Activated naive CD4-positive, alpha-beta T cell treated with anti-CD3 and anti-CD28 coated beads for 36 hours (primary cell): Measurements from ENCODE around the gene MYO5B. TPM values are rescaled to one million over a fixed set of nuclear protein-coding genes. Genes with fewer than 3 reads are reported as not detected.
A peak's percentile ranks its signal among the peaks of the same experiment; 100 is the strongest.

Experiments
- CTCF ChIA-PET: fragments of 350-600 bp; sonication (Branson Sonifier 250); formaldehyde crosslinking; loops from one replicate; lab custom pipeline; 2021; ENCODE audit warnings: antibody characterized with exemption; lab: Charles Lee
- DNase-seq: peaks from one replicate; pipeline ENCODE4 v3.0.0-alpha.2; 2020
- H3K27ac Mint-ChIP-seq: one replicate; pipeline ENCODE4 v1.8.0; 2021; ENCODE audit warnings: mild to moderate bottlenecking, mixed read lengths
- H3K27me3 Mint-ChIP-seq: one replicate; pipeline ENCODE4 v1.8.0; 2021; ENCODE audit warnings: low read depth, mixed read lengths
- H3K36me3 Mint-ChIP-seq: one replicate; pipeline ENCODE4 v1.8.0; 2021; ENCODE audit warnings: low read depth, mixed read lengths
- H3K4me1 Mint-ChIP-seq: one replicate; pipeline ENCODE4 v1.8.0; 2021; ENCODE audit warnings: low read depth, mixed read lengths
- H3K4me3 Mint-ChIP-seq: one replicate; pipeline ENCODE4 v1.8.0; 2021; ENCODE audit warnings: mild to moderate bottlenecking, moderate library complexity, mixed read lengths
- H3K9me3 Mint-ChIP-seq: one replicate; pipeline ENCODE4 v1.8.0; 2021; ENCODE audit warnings: mixed read lengths
- intact Hi-C: fragments of 100-400 bp; cut with micrococcal nuclease; formaldehyde crosslinking; loops from one replicate; pipeline ENCODE4 v1.15.1; 2023
- total RNA-seq, 2 experiments: library from RNA; stranded (reverse); gene quantifications; one replicate each; pipeline ENCODE4 v1.2.3, GENCODE V29; 2021

Gene MYO5B
- total RNA-seq, 2 experiments from 2014 or later, result 0.02 to 0.12 TPM

DNA sequence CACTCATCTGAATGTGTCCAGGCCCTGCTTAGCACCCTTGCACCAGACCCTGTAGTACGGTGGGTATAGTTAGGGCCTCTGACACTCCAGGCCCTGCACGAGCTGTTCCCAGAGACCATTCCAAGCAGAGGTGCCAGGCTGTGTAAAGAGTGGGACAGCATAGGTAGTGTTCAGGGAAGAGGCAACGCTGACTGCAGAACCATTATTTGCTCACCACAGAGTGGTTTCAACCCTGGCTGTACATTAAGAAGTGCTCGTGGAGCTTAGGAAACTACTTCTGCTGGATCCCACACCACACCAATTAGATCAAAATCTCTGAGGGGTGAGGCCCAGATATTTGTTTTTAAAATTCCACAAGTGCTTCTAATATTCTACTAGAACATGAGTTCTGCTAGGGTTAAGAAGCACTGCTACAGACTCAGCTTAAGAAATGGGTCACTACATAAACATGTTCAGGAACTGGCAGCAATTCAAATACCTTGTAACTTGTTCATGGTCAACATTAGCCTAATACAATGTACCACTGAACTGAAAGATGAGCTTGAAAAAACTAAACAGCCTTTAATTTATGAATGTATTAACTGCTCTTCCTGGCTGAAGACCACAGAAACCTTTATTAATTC lies 183.0 kb downstream of the MYO5B start:
- CTCF ChIA-PET, result interaction anchor here (0.6 to 1.3 kb wide), 6 partner anchors 9 to 1240 kb away, joined by 3 to 7 read pairs (median 4); no protein-coding TSS in a partner anchor
- Mint-ChIP-seq H3K27ac (no peak overlapping the region), H3K36me3 (no peaks in the 10 kb centered on the region), H3K4me1 (no peaks in the 10 kb centered on the region), H3K9me3 (no peaks in the 10 kb centered on the region), H3K27me3 (no peaks in the 10 kb centered on the region), H3K4me3 (no peak overlapping the region)
- intact Hi-C loops, result no loop called here
- no peak for DNase-seq

GRCh38 chr18:50009773-50010335 lies 185.1 kb downstream of the MYO5B start:
- Mint-ChIP-seq H3K4me1 (no peaks in the 10 kb centered on the region), H3K27ac (no peak overlapping the region), H3K27me3 (no peaks in the 10 kb centered on the region), H3K4me3 (no peak overlapping the region), H3K9me3 (no peaks in the 10 kb centered on the region), H3K36me3 (no peaks in the 10 kb centered on the region)
- CTCF ChIA-PET, result interaction anchor here (0.7 kb wide), 1 partner anchor 577 kb away, joined by 3 read pairs; no protein-coding TSS in a partner anchor
- intact Hi-C loops, result loop anchor here (1.0 to 5.0 kb wide), 3 partner anchors 185 to 417 kb away; partner anchors contain the start of gene MYO5B
- peak; percentile 67 for DNase-seq

- H3K4me1 Mint-ChIP-seq, result no peaks in the 10 kb centered on the region
- intact Hi-C loops, result loop anchor here (5.0 kb wide), 1 partner anchor 419 kb away; no protein-coding TSS in a partner anchor
- no peak overlapping the region for H3K27ac Mint-ChIP-seq
- H3K4me3 Mint-ChIP-seq, result no peak overlapping the region
- H3K9me3 Mint-ChIP-seq, result no peaks in the 10 kb centered on the region
- CTCF ChIA-PET, result no interaction called here
- H3K36me3 Mint-ChIP-seq, result no peaks in the 10 kb centered on the region
- no peak for DNase-seq
- no peaks in the 10 kb centered on the region for H3K27me3 Mint-ChIP-seq
Observed at GRCh38 chr18:50008306-50008705, 186.6 kb downstream of the MYO5B start.

DNA sequence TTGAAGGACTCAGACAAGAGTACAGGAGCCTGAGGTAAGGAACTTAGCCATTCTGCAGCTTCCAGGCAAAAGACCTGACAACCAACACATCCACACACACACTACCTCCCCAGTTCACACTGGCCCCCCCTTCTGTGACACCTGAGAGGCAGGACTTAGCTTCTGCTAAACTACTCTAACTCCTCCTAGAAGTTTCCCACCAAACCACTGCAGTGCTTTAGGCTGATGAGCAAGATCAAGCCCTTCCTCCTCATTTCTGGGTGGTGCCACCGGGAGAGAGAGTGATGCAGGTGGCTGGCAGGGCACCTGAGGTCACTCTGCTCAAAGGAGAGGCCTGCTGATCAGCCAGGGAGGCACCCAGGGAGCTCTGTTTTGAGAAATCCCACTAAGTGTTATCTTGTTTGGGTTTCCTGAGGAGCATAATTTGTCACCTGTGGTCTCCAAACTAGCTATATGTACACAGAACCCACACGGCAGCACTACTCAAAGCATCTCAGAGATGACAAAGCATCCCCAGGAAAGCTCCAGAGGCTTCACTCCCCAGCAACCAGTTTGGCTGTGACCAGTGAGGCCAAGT lies 188.4 kb downstream of the MYO5B start:
- Mint-ChIP-seq H3K9me3 (no peaks in the 10 kb centered on the region), H3K27me3 (peaks cover 3% of the 10 kb centered on the region), H3K27ac (no peak overlapping the region), H3K36me3 (no peaks in the 10 kb centered on the region), H3K4me3 (no peak overlapping the region), H3K4me1 (no peaks in the 10 kb centered on the region)
- CTCF ChIA-PET, result interaction anchor here (0.5 to 1.2 kb wide), 2 partner anchors 9 to 351 kb away, joined by 4 read pairs; no protein-coding TSS in a partner anchor
- no peak for DNase-seq
- intact Hi-C loops, result loop anchor here (5.0 kb wide), 1 partner anchor 421 kb away; no protein-coding TSS in a partner anchor

DNA sequence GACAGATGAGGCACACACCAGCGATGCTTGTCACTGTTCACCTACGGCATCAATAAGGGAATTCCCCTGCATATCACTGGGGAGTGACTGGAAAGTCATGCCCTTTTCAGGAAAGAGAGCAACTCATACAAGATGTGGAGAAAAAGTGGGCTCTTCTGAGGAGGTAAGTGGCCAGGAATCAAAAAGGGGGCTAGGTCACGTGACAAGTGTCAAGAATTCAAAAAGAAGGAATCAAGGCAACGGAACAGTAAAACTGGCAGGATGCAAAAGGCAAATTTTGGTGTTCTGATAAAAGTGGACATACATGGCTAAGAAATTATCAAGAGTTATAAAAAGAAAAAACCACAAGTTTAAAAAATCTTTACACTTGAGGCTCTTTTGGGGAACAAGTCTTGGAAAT lies 190.9 kb downstream of the MYO5B start:
- H3K27ac Mint-ChIP-seq, result no peak overlapping the region
- H3K4me3 Mint-ChIP-seq, result no peak overlapping the region
- no peaks in the 10 kb centered on the region for H3K4me1 Mint-ChIP-seq
- H3K36me3 Mint-ChIP-seq, result no peaks in the 10 kb centered on the region
- peaks cover 3% of the 10 kb centered on the region for H3K27me3 Mint-ChIP-seq
- H3K9me3 Mint-ChIP-seq, result no peaks in the 10 kb centered on the region
- CTCF ChIA-PET, result no interaction called here
- intact Hi-C loops, result no loop called here
- DNase-seq, result no peak

DNA sequence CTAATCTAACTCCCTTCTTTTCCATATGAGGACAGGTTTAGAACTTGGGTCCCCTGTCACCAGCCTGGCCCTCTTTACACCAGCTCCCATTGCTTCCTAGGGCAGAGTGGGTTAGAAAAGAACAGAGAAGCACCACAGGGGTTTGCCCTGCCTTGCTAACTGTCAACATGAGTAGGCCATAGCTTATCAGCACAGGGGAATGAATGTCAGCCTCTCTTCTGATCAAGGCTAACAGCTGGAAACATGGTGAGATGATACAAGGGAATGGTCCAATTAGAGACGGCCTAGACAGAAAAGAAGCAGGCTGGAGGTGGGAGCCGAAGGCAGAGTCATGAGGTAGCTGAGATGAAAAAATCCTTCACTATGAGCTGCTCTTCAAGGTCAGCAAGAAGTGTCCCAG lies 192.2 kb downstream of the MYO5B start:
- no peak overlapping the region for H3K4me3 Mint-ChIP-seq
- DNase-seq, result no peak
- H3K9me3 Mint-ChIP-seq, result no peaks in the 10 kb centered on the region
- H3K27ac Mint-ChIP-seq, result no peak overlapping the region
- H3K36me3 Mint-ChIP-seq, result no peaks in the 10 kb centered on the region
- intact Hi-C loops, result no loop called here
- CTCF ChIA-PET, result interaction anchor here (1.2 kb wide), 1 partner anchor 9 kb away, joined by 3 read pairs; no protein-coding TSS in a partner anchor
- no peaks in the 10 kb centered on the region for H3K4me1 Mint-ChIP-seq
- H3K27me3 Mint-ChIP-seq, result peaks cover 3% of the 10 kb centered on the region

- H3K27ac Mint-ChIP-seq, result no peak overlapping the region
- intact Hi-C loops, result no loop called here
Observed at GRCh38 chr18:50000227-50000626, 194.7 kb downstream of the MYO5B start.

DNA sequence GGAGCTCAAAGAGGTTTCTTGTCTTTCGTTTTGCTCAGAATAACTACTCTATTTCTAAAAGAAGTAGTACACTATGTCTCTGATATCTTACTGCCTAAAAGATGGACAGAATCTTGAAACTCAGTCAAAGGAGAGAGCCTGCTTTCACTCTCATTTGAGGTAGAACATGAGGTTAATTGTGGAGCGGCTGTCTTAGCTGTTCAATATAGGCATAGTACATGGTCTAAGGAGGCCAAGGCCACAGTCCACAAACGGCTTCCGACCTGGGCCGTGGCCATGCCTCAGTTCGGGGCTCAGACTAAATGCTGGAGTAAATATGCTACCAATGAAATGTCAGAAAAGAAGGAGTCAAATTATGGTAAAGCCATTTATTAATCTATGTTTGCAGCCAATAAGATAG lies 195.8 kb downstream of the MYO5B start:
- Mint-ChIP-seq H3K4me3 (no peak overlapping the region), H3K27ac (no peak overlapping the region), H3K9me3 (no peaks in the 10 kb centered on the region), H3K4me1 (no peaks in the 10 kb centered on the region), H3K36me3 (no peaks in the 10 kb centered on the region), H3K27me3 (peaks cover 3% of the 10 kb centered on the region)
- no peak for DNase-seq
- CTCF ChIA-PET, result no interaction called here
- intact Hi-C loops, result no loop called here

More at GRCh38 chr18:50000227-50000626, 194.7 kb downstream of the MYO5B start:
- Mint-ChIP-seq H3K4me3 (no peak overlapping the region), H3K36me3 (no peaks in the 10 kb centered on the region), H3K4me1 (no peaks in the 10 kb centered on the region), H3K9me3 (no peaks in the 10 kb centered on the region), H3K27me3 (peaks cover 3% of the 10 kb centered on the region)
- no peak for DNase-seq
- CTCF ChIA-PET, result no interaction called here

- CTCF ChIA-PET, result interaction anchor here (0.6 kb wide), 1 partner anchor 9 kb away, joined by 4 read pairs; no protein-coding TSS in a partner anchor
- Mint-ChIP-seq H3K9me3 (no peaks in the 10 kb centered on the region), H3K27me3 (peaks cover 3% of the 10 kb centered on the region), H3K4me3 (no peak overlapping the region), H3K36me3 (no peaks in the 10 kb centered on the region), H3K4me1 (no peaks in the 10 kb centered on the region), H3K27ac (no peak overlapping the region)
- intact Hi-C loops, result no loop called here
- no peak for DNase-seq
Observed at GRCh38 chr18:49997558-49997957, 197.4 kb downstream of the MYO5B start.

GRCh38 chr18:49994410-49994809 lies 200.5 kb downstream of the MYO5B start:
- CTCF ChIA-PET, result no interaction called here
- peaks cover under 1% of the 10 kb centered on the region for H3K4me1 Mint-ChIP-seq
- no peak overlapping the region for H3K4me3 Mint-ChIP-seq
- no peaks in the 10 kb centered on the region for H3K36me3 Mint-ChIP-seq
- H3K9me3 Mint-ChIP-seq, result no peaks in the 10 kb centered on the region
- H3K27me3 Mint-ChIP-seq, result no peaks in the 10 kb centered on the region
- no peak overlapping the region for H3K27ac Mint-ChIP-seq
- intact Hi-C loops, result no loop called here
- no peak for DNase-seq

DNA sequence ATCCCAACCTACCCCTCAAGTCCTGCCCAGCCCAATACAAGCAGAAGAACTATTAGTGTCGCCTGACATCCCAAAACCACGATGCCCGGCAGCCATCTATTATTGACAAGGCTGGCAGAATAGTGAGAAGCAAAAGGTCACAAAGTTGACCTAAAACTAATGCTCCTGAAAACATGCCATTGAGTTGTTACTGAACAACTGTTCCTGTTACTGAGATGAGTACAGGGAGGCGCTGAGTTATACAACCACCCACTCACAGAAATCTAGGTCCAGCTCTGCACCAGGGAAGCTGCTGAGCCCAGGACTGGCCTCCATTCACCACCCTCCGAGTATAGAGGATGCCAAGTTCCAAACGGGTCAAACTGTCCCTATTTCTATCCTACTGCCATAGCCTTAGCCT lies 201.6 kb downstream of the MYO5B start:
- H3K27ac Mint-ChIP-seq, result no peak overlapping the region
- CTCF ChIA-PET, result no interaction called here
- peaks cover 5% of the 10 kb centered on the region for H3K4me1 Mint-ChIP-seq
- no peaks in the 10 kb centered on the region for H3K27me3 Mint-ChIP-seq
- no peaks in the 10 kb centered on the region for H3K36me3 Mint-ChIP-seq
- no peaks in the 10 kb centered on the region for H3K9me3 Mint-ChIP-seq
- intact Hi-C loops, result no loop called here
- DNase-seq, result no peak
- H3K4me3 Mint-ChIP-seq, result no peak overlapping the region

- no peaks in the 10 kb centered on the region for H3K9me3 Mint-ChIP-seq
- H3K4me1 Mint-ChIP-seq, result peaks cover 5% of the 10 kb centered on the region
- CTCF ChIA-PET, result no interaction called here
- no peak overlapping the region for H3K4me3 Mint-ChIP-seq
- intact Hi-C loops, result no loop called here
- no peak for DNase-seq
- H3K27ac Mint-ChIP-seq, result no peak overlapping the region
- no peaks in the 10 kb centered on the region for H3K27me3 Mint-ChIP-seq
- no peaks in the 10 kb centered on the region for H3K36me3 Mint-ChIP-seq
Observed at GRCh38 chr18:49988733-49989132, 206.2 kb downstream of the MYO5B start.
